Stimulated activated CD8-positive, alpha-beta memory T cell treated with anti-CD3 and anti-CD28 coated beads, Interleukin-7, amount 100 ng/mL, for 1 hour (primary cell): ENCODE data around the gene AGBL2.

Experiments used
- DNase-seq, 2 donors: peaks; one replicate each; pipeline ENCODE4 v3.0.0-alpha.2; 2020; ENCODE audit warnings: low read depth in 2 of 2

The AGBL2 gene

DNA sequence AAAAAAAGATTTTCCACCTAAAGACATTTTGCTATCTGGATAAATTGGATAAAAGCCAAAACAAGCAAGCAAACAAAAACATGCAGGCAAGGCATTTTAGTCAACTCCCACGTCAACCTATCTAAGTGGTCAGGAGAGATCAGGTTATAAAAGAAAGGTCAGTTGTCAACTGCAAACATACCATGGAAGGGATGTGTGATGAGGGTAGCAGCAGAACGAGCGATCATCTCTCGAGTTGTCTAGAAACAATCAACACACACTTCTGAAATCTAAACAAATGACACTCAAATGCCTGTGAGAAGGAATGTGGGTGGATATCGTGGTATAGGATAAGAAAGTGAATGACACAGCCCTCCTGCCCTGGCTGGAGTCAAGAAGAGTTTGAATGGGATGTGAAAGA lies 83.7 kb downstream of the AGBL2 start:
- DNase-seq: no peak

DNA sequence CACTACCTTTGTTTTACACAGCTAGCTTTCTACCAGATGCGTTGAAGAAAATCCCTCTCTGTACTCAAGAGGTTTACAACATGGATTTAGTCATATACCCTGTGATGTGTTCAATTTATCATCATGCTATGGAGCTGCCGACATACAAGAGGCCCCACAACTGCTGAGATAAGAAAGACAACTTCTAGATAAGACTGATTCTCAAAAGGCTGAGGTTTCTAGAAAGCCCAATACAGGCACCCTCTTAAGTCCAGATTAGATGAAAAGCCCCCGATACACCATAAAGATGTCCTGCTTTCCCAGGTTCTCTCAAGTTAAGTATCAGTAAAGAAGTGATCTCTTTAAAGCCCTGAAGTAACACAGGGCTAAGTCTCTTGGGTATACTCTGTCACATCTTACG lies 87.1 kb downstream of the AGBL2 start:
- no peak for DNase-seq

- no peak for DNase-seq
Observed at GRCh38 chr11:47626234-47626633, 88.9 kb downstream of the AGBL2 start.

DNA sequence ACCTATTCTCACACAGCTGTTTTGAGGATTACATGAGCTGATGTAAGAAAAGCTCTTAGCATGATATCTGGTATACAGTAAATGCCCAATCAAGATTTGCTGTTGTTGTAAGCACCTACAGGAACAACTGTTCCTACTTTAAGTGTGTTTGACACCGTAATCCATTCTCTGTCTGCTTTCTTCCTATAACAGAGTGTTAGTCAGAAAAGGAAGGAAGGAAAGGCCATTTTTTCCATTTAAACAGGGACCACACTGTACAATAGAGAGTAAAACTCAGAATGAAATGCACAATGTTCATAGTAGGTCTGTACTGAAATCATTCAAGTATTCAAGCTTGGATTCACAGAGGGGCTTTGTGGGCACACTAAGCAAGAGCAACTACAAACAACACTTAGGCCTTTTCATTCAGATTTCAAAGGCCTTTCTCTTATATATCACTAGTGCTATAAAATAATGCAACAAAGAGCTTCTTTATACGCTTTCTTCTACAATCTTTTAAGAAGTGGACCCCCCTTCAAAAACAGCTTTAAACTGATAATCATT lies 94.3 kb downstream of the AGBL2 start:
- DNase-seq: no peak

GRCh38 chr11:47617417-47617809 lies 97.8 kb downstream of the AGBL2 start:
- DNase-seq: no peak

DNA sequence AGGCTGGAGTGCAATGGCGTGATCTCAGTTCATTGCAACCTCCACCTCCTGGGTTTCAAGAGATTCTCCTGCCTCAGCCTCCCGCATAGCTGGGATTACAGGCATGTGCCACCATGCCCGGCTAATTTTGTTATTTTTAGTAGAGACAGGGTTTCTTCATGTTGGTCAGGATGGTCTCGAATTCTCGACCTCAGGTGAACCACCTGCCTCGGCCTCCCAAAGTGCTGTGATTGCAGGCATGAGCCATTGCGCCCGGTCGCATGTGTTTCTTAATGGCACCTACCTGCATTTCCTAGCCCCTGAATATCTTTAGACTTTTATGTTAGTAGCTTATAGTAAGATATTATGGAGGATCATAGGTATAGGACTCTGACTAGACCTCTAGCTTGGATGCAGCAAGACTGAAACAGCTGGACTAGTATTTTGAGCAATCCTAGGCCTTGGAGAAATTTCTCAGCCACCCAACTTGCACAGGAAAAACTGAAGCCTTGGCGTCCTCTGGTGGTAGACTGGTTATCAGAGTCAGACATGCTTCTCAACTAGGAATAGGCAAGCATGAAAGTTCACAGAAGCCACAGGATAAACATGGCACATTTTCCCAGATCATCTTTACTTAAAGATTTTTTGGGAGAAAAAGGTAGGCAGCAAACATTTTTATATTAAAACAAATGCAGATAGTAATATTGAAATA lies 98.3 kb downstream of the AGBL2 start:
- DNase-seq: no peak

- DNase-seq: no peak
Observed at GRCh38 chr11:47615249-47615648, 99.9 kb downstream of the AGBL2 start.

- DNase-seq: no peak
Observed at GRCh38 chr11:47611348-47611794, 103.8 kb downstream of the AGBL2 start.

DNA sequence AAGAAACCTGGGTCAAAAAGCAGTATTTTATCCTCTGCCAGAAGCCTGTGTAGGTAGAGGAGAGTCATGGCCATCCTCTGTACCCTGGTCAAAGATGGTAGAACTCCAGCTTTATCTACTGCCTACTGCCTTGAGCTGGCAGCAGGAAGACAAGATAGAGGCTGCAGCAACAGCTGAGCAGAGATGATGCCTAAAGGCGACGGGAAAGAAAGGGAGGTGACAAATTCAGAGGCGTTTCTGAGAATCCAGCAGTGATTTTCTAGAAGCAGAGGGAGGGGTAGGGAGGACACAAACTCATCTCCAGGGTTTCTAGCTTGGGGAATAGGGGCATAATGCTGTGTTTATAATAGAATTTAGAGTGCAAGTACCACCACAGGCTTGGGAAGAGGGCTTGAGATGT lies 105.5 kb downstream of the AGBL2 start:
- DNase-seq: no peak
